PC-3 (cell line): ENCODE data around the gene RAD23B. TPM values are rescaled to one million over a fixed set of nuclear protein-coding genes. Genes with fewer than 3 reads are reported as not detected.

Source experiments
- ATAC-seq: fragments of 200-7000 bp; cut with Tn5 transposase; 2 replicates; pipeline ENCODE4 v1.9.1; 2020; ENCODE audit warnings: mild to moderate bottlenecking, moderate library complexity
- BruUV-seq: library from RNA; stranded (reverse); fragments of 400-500 nt; replicated peaks from 2 replicates; lab custom pipeline; 2021; lab: Mats Ljungman, UMichigan
- CTCF ChIA-PET: fragments of 300-600 bp; sonication (Branson Sonifier 250); formaldehyde crosslinking; loops from one replicate; lab custom pipeline; 2022; ENCODE audit warnings: antibody characterized with exemption; lab: Charles Lee
- POLR2A ChIA-PET: fragments of 300-600 bp; sonication (Branson Sonifier 250); formaldehyde crosslinking; loops from one replicate; lab custom pipeline; 2022; ENCODE audit warnings: antibody characterized with exemption; ENCODE audit not compliant: unreplicated experiment; lab: Charles Lee
- DNase-seq: peaks from one replicate; pipeline ENCODE4 v3.0.0-alpha.2; 2015
- H2AFZ ChIP-seq: fragments of 300-600 bp; sonication (generic); 2 replicates; pipeline ENCODE4 v1.6.0; 2016; ENCODE audit warnings: antibody characterized with exemption, low read length
- H3F3A ChIP-seq: fragments of 300-600 bp; sonication (generic); one replicate; pipeline ENCODE4 v1.6.0; 2017; ENCODE audit warnings: antibody characterized with exemption, low read length, control low read depth, mild to moderate bottlenecking; ENCODE audit not compliant: unreplicated experiment
- H3K27ac ChIP-seq: fragments of 300-600 bp; sonication (generic); 2 replicates; pipeline ENCODE4 v1.5.1; 2016; ENCODE audit warnings: mild to moderate bottlenecking, low read length
- H3K27me3 ChIP-seq: fragments of 300-600 bp; sonication (generic); 2 replicates; pipeline ENCODE4 v1.6.1; 2016; ENCODE audit warnings: low read length, mixed read lengths
- H3K36me3 ChIP-seq: fragments of 300-600 bp; sonication (generic); 2 replicates; pipeline ENCODE4 v1.6.1; 2016; ENCODE audit warnings: low read depth, mixed run types, low read length, mixed read lengths
- H3K4me1 ChIP-seq: fragments of 300-600 bp; sonication (generic); 2 replicates; pipeline ENCODE4 v1.5.1; 2016; ENCODE audit warnings: low read length; ENCODE audit not compliant: insufficient read depth
- H3K4me2 ChIP-seq: fragments of 300-600 bp; sonication (generic); 2 replicates; pipeline ENCODE4 v1.6.0; 2016; ENCODE audit warnings: low read length
- H3K4me3 ChIP-seq: fragments of 300-600 bp; sonication (generic); 2 replicates; pipeline ENCODE4 v1.5.1; 2016; ENCODE audit warnings: mild to moderate bottlenecking, low read length, mixed read lengths
- H3K79me2 ChIP-seq: fragments of 300-600 bp; sonication (generic); 2 replicates; pipeline ENCODE4 v1.6.1; 2017; ENCODE audit warnings: low read length, mixed read lengths
- H3K9ac ChIP-seq: fragments of 300-600 bp; sonication (generic); 2 replicates; pipeline ENCODE4 v1.6.0; 2016; ENCODE audit warnings: mild to moderate bottlenecking, low read length
- H3K9me2 ChIP-seq: fragments of 300-600 bp; sonication (generic); replicated peaks from 2 replicates; pipeline ENCODE4 v1.6.1; 2016; ENCODE audit warnings: mixed run types, low read length, mixed read lengths
- H3K9me3 ChIP-seq: fragments of 300-600 bp; sonication (generic); 2 replicates; pipeline ENCODE4 v1.6.1; 2016; ENCODE audit warnings: low read length, mixed read lengths
- H4K20me1 ChIP-seq: fragments of 300-600 bp; sonication (generic); 2 replicates; pipeline ENCODE4 v1.6.1; 2016; ENCODE audit warnings: low read length, mixed read lengths
- CTCF ChIP-seq: fragments of 300-600 bp; sonication (generic); conservative IDR thresholded peaks from 2 replicates; pipeline ENCODE4 v1.5.1; 2017; ENCODE audit warnings: antibody characterized with exemption, low read depth, mild to moderate bottlenecking, low read length
- EZH2 ChIP-seq: fragments of 300-600 bp; sonication (generic); IDR thresholded peaks from one replicate; pipeline ENCODE4 v1.6.1; 2017; ENCODE audit warnings: antibody characterized with exemption, mild to moderate bottlenecking, low read length; ENCODE audit not compliant: unreplicated experiment
- EZH2phosphoT487 ChIP-seq: fragments of 300-600 bp; sonication (generic); IDR thresholded peaks from 2 replicates; pipeline ENCODE4 v1.6.1; 2018; ENCODE audit warnings: mild to moderate bottlenecking, antibody characterized with exemption, low read length, borderline replicate concordance
- intact Hi-C: fragments of 100-400 bp; cut with micrococcal nuclease; formaldehyde crosslinking; loops from 2 replicates; pipeline ENCODE4 v1.9.0; 2023
- total RNA-seq: library from RNA; depleted of rRNA; stranded (reverse); fragments of >200 nt; gene quantifications from 2 replicates; pipeline ENCODE4 v1.2.3, GENCODE V29; 2014

Gene RAD23B
- total RNA-seq, 1 experiment from 2014 or later: 67.9 TPM

- peaks cover 3% of the 10 kb centered on the region for H3K4me1 ChIP-seq
- H4K20me1 ChIP-seq: peaks cover 32% of the 10 kb centered on the region
- peaks cover 60% of the 10 kb centered on the region for H3K36me3 ChIP-seq
- H3K27ac ChIP-seq: no peak overlapping the region
- intact Hi-C loops: no loop called here
- DNase-seq: no peak
- H3K4me3 ChIP-seq: no peak overlapping the region
- H3K4me2 ChIP-seq: no peak overlapping the region
- H3K9ac ChIP-seq: no peak overlapping the region
- H3F3A ChIP-seq: no peaks in the 10 kb centered on the region
- H3K9me3 ChIP-seq: no peaks in the 10 kb centered on the region
- peaks cover 40% of the 10 kb centered on the region for H3K79me2 ChIP-seq
- ChIA-PET CTCF (no interaction called here), POLR2A (no interaction called here)
- no peak overlapping the region for H2AFZ ChIP-seq
- no peak for TF ChIP-seq CTCF
- TF ChIP-seq EZH2: no peak
- no peak for TF ChIP-seq EZH2phosphoT487
- no TSS peak for BruUV-seq
- no peaks in the 10 kb centered on the region for H3K9me2 ChIP-seq
- ATAC-seq: no peak
- H3K27me3 ChIP-seq: no peaks in the 10 kb centered on the region
These were observed 47.3 kb downstream of the RAD23B start for GRCh38 chr9:107330420-107330819.

GRCh38 chr9:107332883-107333282, 49.8 kb downstream of the RAD23B start:
- H3K9me2 ChIP-seq: no peaks in the 10 kb centered on the region
- DNase-seq (no peak), ATAC-seq (no peak)
- H3K4me3 ChIP-seq: no peak overlapping the region
- H3K9me3 ChIP-seq: no peaks in the 10 kb centered on the region
- CTCF ChIA-PET: no interaction called here
- no peak overlapping the region for H3K4me2 ChIP-seq
- H4K20me1 ChIP-seq: peaks cover 20% of the 10 kb centered on the region
- intact Hi-C loops: no loop called here
- H3K27ac ChIP-seq: no peak overlapping the region
- no peak overlapping the region for H3K9ac ChIP-seq
- no peaks in the 10 kb centered on the region for H3K27me3 ChIP-seq
- no peak overlapping the region for H2AFZ ChIP-seq
- H3K36me3 ChIP-seq: peaks cover 50% of the 10 kb centered on the region
- H3K4me1 ChIP-seq: peaks cover 26% of the 10 kb centered on the region
- H3K79me2 ChIP-seq: peaks cover 16% of the 10 kb centered on the region
- POLR2A ChIA-PET: no interaction called here
- no peak for TF ChIP-seq EZH2
- TF ChIP-seq EZH2phosphoT487: no peak
- H3F3A ChIP-seq: no peaks in the 10 kb centered on the region
- no TSS peak for BruUV-seq

- no peak overlapping the region for H3K27ac ChIP-seq
- no peaks in the 10 kb centered on the region for H3K9me2 ChIP-seq
- peaks cover 16% of the 10 kb centered on the region for H4K20me1 ChIP-seq
- peaks cover 45% of the 10 kb centered on the region for H3K36me3 ChIP-seq
- no peak overlapping the region for H3K4me2 ChIP-seq
- H2AFZ ChIP-seq: no peak overlapping the region
- peaks cover 26% of the 10 kb centered on the region for H3K4me1 ChIP-seq
- DNase-seq (no peak), ATAC-seq (no peak)
- H3K9me3 ChIP-seq: no peaks in the 10 kb centered on the region
- BruUV-seq: no TSS peak
- H3K4me3 ChIP-seq: no peak overlapping the region
- no peak overlapping the region for H3K9ac ChIP-seq
- no peak for TF ChIP-seq EZH2phosphoT487
- no peak for TF ChIP-seq EZH2
- no peak for TF ChIP-seq CTCF
- POLR2A ChIA-PET: no interaction called here
- H3K79me2 ChIP-seq: peaks cover 11% of the 10 kb centered on the region
- no peaks in the 10 kb centered on the region for H3K27me3 ChIP-seq
- no peaks in the 10 kb centered on the region for H3F3A ChIP-seq
- CTCF ChIA-PET: no interaction called here
- intact Hi-C loops: no loop called here
These were observed 50.3 kb downstream of the RAD23B start for GRCh38 chr9:107333363-107333762.
